H54 (cell line): ENCODE data around the gene ATOH8.
"Not testable (repeated sequence)": the region's sequence is repeated elsewhere in the genome, so short reads cannot be mapped to it uniquely, and the experiment has no call there.

Experiments
- DNase-seq: peaks from one replicate; pipeline ENCODE4 v3.0.0; 2011; ENCODE audit warnings: low spot score, mixed read lengths; ENCODE audit not compliant: insufficient read length
- FAIRE-seq: peaks from 3 replicates; lab custom pipeline; 2011; peaks lifted over from hg19 to GRCh38; lab: Jason Lieb, UNC
- POLR2A ChIP-seq: IDR thresholded peaks from 2 replicates; pipeline ENCODE4 v1.6.1; 2011; ENCODE audit warnings: low read depth, mild to moderate bottlenecking, low read length

Gene ATOH8

DNA sequence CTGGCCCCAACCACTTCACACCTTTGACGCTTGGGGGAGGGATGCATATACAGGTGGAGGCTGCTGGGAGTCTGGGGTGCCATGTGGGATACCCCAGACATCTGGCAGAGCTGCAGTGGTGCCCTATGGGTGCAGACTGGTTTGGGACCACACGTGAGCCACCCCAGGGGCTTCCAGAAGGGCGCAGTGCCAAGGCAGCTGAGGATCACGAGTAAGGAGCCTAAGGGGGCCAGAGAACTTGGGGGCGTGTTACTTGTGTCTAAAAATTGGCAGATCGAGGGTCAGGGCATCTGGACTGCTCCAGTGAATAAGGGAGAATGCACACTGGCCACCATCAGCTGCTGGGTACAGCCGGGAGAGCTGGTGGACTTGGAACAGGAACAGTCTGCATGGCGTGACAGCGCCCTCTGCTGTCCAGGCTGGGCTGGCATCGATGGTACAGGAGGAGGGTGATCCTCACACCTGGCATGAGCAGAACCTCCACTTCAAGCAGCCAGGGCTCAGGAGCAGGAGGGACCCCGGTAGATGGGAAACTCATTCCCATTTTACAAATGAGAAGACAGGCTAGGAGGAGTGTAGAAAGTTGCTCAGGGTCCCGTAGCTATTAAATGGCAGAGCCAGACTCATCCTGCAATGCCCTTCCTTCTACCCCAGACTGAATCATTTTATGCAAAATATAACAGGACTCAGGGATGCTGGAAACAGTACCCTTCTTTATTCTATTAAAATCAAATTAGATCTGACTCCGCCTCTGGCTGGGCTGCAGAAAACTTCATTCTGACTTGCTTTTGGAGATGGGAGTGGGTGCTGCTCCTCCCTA is 60.4 kb downstream of the ATOH8 start:
- no peak for TF ChIP-seq POLR2A
- DNase-seq = peak; percentile 91
- peak; percentile 95 for FAIRE-seq

DNA sequence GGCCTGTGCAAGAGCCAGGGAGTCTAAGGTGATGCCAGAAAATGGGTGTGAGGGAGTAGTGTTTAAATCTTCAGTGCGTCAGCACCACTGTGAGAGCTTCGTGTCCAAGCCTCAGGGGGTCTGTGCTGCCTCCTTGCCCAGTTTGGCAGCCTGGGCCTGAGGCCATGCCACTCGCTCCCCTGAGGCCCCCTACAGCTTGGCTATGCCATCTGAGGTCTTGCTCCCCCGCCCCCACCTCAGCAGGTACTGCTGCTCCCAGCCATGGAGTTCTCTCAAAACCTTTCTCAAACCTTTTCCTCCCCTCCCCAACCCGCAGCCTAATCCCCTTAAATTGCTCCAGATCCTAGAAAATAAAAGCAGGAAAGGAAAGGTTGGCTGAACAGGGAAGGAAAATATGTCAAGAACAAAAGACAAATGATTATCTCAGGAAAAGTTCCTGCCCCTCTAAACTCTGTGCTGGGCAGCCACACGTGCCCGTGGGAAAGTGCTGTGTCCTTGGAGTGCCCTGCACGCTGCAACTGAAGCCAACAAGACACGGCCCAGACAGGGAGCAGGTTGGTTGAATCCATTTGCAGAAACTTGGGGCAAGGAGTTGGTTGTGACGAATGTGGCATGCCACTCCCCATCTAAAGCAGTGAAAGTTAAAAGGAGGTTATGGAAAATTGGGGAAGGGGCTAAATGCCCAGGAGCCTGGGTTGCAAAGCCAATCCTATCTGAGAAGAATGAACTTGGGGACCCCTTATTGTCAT is 61.2 kb downstream of the ATOH8 start:
- FAIRE-seq (no peak), DNase-seq (no peak)
- no peak for TF ChIP-seq POLR2A

DNA sequence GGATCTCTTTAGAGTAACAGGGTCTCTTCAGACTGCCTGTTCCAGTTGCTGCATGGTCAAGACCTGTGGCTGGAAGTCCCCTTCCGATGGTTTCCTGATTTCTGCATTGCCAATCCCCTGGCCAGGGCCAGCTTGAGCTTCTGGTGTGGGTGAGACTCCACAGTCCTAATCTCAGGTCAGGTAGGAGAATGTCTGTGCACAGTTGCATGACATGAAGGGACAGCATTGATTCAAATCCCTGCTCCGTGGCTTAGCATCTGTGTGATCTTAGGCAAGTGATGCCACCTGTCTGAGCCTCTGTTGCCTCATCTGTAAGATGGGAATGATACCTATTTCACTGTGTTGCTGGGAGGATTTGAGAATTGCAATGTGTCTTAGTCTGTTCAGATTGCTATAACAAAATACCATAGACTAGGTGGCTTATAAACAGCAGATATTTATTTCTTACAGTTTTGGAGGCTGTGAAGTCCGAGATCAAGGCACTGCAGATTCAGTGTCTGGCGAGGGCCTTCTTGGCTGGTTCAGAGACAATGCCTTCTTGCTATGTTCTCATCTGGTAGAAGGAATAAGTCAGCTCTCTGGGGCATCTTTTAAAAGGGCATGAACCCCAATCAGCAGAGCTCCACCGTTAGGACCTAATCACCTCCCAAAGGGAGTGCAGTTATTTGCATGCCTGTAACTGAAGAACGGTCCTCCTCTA is 66.2 kb downstream of the ATOH8 start:
- DNase-seq (no peak), FAIRE-seq (no peak)
- no peak for TF ChIP-seq POLR2A

DNA sequence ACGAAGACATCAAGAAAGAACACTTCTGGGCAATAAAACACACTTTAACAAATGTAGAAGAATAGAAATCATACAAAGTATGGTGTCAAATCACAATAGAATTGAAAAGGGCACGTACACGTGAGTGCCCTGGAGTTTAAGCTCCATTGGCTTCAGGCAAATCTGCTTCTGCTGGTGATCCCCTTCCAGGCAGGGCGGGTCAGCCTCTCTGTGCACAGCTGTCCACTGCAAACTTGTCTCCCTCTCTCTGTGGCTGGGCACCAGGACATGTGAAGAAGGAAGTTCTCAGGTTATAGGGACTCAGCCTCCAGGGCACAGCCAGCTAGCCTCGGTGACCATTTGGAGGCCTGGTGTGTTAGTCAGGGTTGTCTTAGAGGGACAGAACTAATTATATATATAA is 69.0 kb downstream of the ATOH8 start:
- FAIRE-seq (no peak), DNase-seq (no peak)
- no peak for TF ChIP-seq POLR2A

DNA sequence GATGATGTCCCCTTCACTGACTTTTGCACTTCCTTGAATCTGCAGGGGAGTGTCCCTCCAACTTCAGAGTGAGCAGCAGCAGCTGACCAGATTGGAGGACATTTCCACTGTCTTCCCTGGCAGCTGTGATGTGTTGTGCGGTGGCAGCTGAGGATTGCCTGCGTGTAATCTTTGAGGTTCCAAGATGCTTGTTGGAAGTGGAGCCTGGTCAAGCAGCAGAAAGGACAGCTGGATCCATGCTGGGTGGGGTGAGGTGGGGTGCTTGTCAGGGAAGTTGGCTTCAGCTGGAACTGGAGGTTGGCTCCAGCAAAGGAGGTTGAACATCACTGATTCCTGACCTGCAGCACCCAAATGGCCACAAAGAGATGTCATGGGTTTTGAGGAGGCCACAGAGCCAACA is 70.2 kb downstream of the ATOH8 start:
- TF ChIP-seq POLR2A = no peak
- FAIRE-seq = no peak
- DNase-seq = no peak

DNA sequence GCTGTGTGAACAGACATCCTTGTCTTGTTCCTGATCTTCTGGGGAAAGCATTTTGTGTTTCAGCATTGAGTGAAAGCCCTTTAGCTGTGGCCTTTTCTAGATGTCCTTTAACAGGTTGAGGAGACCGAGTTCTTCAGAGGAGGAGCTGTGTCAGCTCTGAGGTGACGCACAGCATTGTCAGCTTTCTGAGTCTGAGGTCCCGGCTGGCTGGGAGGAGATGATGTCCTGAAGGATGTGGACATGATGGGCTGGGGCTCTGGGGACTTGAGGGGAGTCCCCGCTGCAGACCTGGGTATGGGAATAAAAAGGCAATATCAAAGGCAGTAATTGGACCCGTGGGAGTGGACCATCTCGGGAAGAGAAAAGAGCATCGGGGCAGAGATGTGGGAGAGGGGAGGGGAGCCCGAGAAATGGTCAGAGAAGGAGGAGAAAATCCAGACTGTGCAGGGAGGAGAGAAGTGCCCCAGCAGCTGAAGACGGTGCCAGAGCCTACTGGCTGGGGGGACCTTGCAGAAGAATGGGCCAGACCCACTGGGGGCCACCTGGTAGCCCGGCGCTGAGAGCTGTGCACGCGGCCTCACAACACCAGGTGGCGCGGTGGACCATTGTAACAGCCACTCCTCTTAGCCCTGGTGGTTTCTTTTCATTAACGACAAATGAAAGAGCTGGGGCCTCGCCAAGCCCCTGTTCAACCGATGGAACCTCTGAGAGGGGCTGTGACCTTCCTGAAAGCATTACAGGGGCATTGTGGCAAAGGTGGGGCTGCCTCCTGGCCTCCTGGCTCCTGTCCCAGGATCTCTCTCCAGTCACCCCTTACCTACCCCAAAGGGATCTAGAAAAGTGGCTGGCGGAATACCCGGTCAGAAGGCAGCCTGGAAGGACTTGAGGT is 73.4 kb downstream of the ATOH8 start:
- peak; percentile 47 for DNase-seq
- no peak for TF ChIP-seq POLR2A
- no peak for FAIRE-seq

DNA sequence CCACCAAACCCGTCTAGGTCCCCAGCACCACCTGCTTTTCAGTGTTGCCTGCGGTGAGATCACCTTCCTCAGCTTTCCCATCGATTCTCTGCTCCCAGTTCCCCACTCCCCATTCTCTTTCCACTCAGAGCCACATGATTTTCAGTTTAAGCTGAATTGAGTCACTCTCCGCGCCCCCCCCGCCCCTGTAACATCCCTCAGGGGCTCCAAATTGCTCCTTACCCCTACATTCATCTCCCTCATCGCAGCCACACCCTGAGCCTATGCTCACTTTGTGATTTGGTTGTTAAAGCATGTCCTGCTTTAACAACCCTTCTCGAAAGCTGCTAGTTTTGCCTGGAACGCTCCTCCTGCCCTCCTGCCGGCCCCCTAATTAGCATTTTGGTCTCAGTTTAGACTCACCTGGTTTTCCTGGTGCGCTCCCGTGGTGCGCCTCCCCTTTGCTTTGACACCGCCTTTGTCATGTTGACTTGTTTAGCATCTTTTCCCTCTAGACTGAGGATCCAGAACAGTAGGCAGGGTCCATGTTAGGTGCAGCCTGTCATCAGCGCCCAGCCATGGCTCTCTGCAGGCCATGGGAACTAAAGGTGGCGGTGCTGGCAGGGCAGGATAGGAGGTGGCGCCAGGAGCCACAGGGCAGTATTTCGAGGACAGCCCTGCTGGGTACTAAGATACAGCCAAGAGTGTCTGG is 74.2 kb downstream of the ATOH8 start:
- no peak for FAIRE-seq
- TF ChIP-seq POLR2A = no peak
- no peak for DNase-seq

DNA sequence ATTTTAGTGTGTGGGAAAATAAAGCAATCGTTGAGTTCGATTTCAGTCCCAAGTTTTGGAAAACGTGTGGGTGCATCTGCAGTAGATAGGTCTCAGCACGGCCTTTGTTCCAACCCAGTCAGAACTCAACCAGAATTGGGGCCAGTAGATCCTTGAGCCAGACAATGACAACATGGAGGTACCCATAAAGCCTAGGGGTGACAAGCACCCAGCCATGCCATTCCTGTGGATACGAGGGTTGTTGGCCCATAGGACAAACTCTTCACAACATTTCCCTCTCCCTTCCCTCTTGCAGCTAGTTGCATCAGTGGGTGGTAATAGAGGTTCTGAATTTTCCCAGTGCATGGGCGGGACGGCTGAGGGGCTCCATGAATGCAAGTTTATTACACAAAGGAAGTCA is 74.9 kb downstream of the ATOH8 start:
- DNase-seq (no peak), FAIRE-seq (no peak)
- TF ChIP-seq POLR2A = no peak

DNA sequence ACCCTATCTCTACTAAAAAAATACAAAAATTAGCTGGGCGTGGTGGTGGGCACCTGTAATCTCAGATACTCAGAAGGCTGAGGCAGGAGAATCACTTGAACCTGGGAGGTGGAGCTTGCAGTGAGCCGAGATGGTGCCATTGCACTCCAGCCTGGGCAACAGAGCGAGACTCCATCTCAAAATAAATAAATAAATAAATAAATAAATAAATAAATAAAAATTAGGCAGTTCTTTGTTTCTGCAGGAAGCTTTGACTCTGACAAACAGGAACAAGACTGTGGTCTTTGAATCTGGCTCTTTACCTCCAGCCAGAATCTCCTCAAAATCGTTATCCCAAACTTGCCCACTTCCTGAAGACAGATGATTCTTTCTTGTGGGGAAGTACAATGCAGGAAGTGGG is 75.6 kb downstream of the ATOH8 start:
- not testable (repeated sequence) for FAIRE-seq, DNase-seq

DNA sequence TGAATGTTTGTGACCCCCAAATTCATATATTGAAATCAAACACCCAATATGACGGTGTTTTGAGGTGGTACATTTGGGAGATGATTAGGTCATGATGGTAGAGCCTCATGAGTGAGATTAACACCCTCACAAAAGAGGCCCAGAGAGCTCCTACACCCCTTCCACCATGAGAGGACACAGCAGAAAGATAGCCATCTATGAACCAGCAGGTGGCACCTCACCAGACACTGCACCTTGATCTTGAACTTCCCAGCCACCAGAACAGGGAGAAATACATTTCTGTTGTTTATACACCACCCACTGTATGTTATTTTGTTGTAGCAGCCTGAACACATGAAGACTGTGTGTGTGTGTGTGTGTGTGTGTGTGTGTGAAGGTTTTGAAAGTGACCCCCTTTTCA is 76.9 kb downstream of the ATOH8 start:
- FAIRE-seq (no peak), DNase-seq (no peak)
- no peak for TF ChIP-seq POLR2A

DNA sequence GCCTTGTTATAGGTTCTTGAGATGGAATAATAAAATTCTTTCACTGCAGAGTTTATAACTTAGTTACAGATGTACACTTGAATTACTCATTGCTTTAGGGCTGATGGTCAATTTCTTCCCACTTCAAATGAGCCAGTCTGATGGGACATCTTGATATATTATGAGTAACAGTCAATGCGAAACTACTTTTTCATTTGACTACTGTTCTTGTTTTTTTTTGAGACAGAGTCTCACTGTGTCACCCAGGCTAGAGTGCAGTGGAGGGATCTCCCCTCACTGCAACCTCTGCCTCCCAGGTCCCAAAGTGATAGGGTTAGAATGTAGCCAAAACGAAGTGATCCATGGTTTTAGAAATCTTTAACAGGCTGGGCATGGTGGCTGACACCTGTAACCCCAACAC is 77.9 kb downstream of the ATOH8 start:
- TF ChIP-seq POLR2A = no peak
- no peak for DNase-seq
- no peak for FAIRE-seq

DNA sequence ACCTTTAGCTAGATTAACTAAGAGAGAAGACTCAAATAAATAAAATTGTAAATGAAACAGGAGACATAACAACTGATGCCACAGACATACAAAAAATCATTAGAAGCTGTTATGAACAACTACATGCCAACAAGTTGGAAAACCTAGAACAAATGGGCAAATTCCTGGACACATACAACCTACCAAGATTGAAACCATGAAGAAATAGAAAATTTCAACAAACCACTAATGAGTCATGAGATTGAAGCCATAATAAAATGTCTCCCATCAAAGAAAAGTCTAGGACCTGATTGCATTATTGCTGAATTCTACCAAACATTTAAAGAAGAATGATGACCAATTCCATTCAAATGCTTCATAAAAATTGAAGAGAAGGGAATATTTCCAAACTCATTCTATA is 80.7 kb downstream of the ATOH8 start:
- TF ChIP-seq POLR2A = no peak
- FAIRE-seq (no peak), DNase-seq (no peak)
